HUES64 (cell line): ENCODE data around the gene VKORC1. TPM values are rescaled to one million over a fixed set of nuclear protein-coding genes. Genes with fewer than 3 reads are reported as not detected.
"Not testable (repeated sequence)": the region's sequence is repeated elsewhere in the genome, so short reads cannot be mapped to it uniquely, and the experiment has no call there.

Experiments
- H3K27ac ChIP-seq: 2 replicates; pipeline ENCODE4 v1.7.0; 2013; ENCODE audit warnings: low read depth, low read length, inconsistent platforms
- H3K27me3 ChIP-seq: 2 replicates; pipeline ENCODE4 v1.6.1; 2013; ENCODE audit warnings: mild to moderate bottlenecking, low read length; ENCODE audit not compliant: insufficient read depth
- H3K36me3 ChIP-seq: 2 replicates; pipeline ENCODE4 v1.6.1; 2013; ENCODE audit warnings: mild to moderate bottlenecking, low read length; ENCODE audit not compliant: insufficient read depth
- H3K4me1 ChIP-seq: 2 replicates; pipeline ENCODE4 v1.6.1; 2013; ENCODE audit warnings: mild to moderate bottlenecking, low read length, moderate library complexity; ENCODE audit not compliant: insufficient read depth
- H3K4me3 ChIP-seq: 2 replicates; pipeline ENCODE4 v1.5.1; 2013; ENCODE audit warnings: mild to moderate bottlenecking, low read length, moderate library complexity
- H3K9ac ChIP-seq: 2 replicates; pipeline ENCODE4 v1.6.1; 2013; ENCODE audit warnings: mild to moderate bottlenecking, low read depth, low read length
- H3K9me3 ChIP-seq: 2 replicates; pipeline ENCODE4 v1.6.1; 2013; ENCODE audit warnings: low read depth, low read length; ENCODE audit not compliant: insufficient read depth
- WGBS: fragments of 150-250, 120-280 bp; methylation state at CpG from one replicate; pipeline ENCODE4 v1.1.7; 2013; ENCODE audit warnings: missing lambda C conversion rate; 5-methylcytosine and 5-hydroxymethylcytosine counted together
- polyA plus RNA-seq, 2 experiments: library from polyadenylated mRNA; stranded (reverse); fragments of 50-300 nt; gene quantifications; one replicate each; pipeline ENCODE4 v1.2.3, GENCODE V29; 2013

VKORC1 gene
- 66.6 TPM for polyA plus RNA-seq (2013, experiment 1 of 2)
- 80.0 TPM for polyA plus RNA-seq (2013, experiment 2 of 2)

GRCh38 chr16:31094424-31095120 lies at the start of gene VKORC1:
Gene VKORC1 (minus strand): TSS chr16:31094797. CDS start chr16:31094729, 68 bp downstream.
- Histone ChIP-seq H3K4me1 (peaks cover 4% of the 10 kb centered on the region; the same call in 1 of the 2 replicates), H3K27me3 (no peaks in the 10 kb centered on the region), H3K9ac (peak within 1 kb of the TSS; percentile 83), H3K27ac (peak within 1 kb of the TSS; percentile 88), H3K36me3 (peaks cover 23% of the 10 kb centered on the region), H3K9me3 (no peaks in the 10 kb centered on the region), H3K4me3 (peak within 1 kb of the TSS; percentile 79)
- WGBS = under 1% methylated on average over 69 of the region's 69 CpGs

DNA sequence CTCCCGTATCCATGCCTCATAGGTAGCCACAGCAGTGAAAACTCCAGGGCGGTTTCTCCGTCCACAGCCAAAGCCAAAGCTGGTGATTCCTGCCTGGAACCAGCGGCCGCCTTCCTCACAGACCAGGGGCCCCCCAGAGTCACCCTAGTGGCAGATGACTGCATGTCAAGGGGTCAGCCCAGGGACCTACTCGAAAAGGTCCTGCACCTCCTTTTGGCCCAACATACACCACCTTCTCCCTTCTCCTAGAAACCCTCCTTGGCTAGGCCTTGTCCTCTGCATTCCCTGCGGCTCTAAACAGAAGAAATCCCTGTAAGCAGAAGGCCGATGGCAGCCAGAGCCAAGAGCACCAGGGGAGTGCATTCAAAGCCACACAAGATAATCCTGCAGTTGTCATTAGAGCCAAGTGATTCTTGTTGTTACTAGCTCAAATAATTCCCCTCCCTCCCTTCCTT lies 49.1 kb upstream of the VKORC1 start:
- no peak overlapping the region for H3K27ac ChIP-seq
- H3K36me3 ChIP-seq = no peaks in the 10 kb centered on the region
- H3K9ac ChIP-seq = no peak overlapping the region
- WGBS = 87% methylated on average over 8 of the region's 8 CpGs
- peaks cover 46% of the 10 kb centered on the region for H3K27me3 ChIP-seq
- peaks cover 18% of the 10 kb centered on the region for H3K4me1 ChIP-seq
- H3K4me3 ChIP-seq = no peak overlapping the region
- H3K9me3 ChIP-seq = no peaks in the 10 kb centered on the region

GRCh38 chr16:31143011-31143693 lies 48.6 kb upstream of the VKORC1 start:
- Histone ChIP-seq H3K4me1 (peaks cover 23% of the 10 kb centered on the region), H3K9ac (no peak overlapping the region), H3K36me3 (no peaks in the 10 kb centered on the region), H3K27ac (no peak overlapping the region), H3K9me3 (no peaks in the 10 kb centered on the region), H3K27me3 (peaks cover 40% of the 10 kb centered on the region), H3K4me3 (peak overlapping the region; percentile 53)
- WGBS = 84% methylated on average over 19 of the region's 22 CpGs

GRCh38 chr16:31142109-31143010 lies 47.8 kb upstream of the VKORC1 start:
- peak overlapping the region; percentile 53 for H3K4me3 ChIP-seq
- no peaks in the 10 kb centered on the region for H3K9me3 ChIP-seq
- H3K27me3 ChIP-seq = peaks cover 32% of the 10 kb centered on the region
- peaks cover 25% of the 10 kb centered on the region for H3K4me1 ChIP-seq
- H3K27ac ChIP-seq = peak overlapping the region; percentile 66; the same call in 1 of the 2 replicates
- no peaks in the 10 kb centered on the region for H3K36me3 ChIP-seq
- H3K9ac ChIP-seq = peak overlapping the region; percentile 71
- WGBS = 17% methylated on average over 89 of the region's 89 CpGs

GRCh38 chr16:31141489-31142108 lies 47.0 kb upstream of the VKORC1 start:
- Histone ChIP-seq H3K36me3 (no peaks in the 10 kb centered on the region), H3K9me3 (no peaks in the 10 kb centered on the region), H3K9ac (peak overlapping the region; percentile 57; the same call in 1 of the 2 replicates), H3K4me3 (peak overlapping the region; percentile 48), H3K4me1 (peaks cover 25% of the 10 kb centered on the region), H3K27ac (peak overlapping the region; percentile 66; the same call in 1 of the 2 replicates), H3K27me3 (peaks cover 25% of the 10 kb centered on the region)
- WGBS = 50% methylated on average over 10 of the region's 10 CpGs

GRCh38 chr16:31141071-31141469 lies 46.5 kb upstream of the VKORC1 start:
- H3K36me3 ChIP-seq, H3K9ac ChIP-seq, H3K4me3 ChIP-seq, H3K9me3 ChIP-seq: not testable (repeated sequence)
- 93% methylated on average over 9 of the region's 9 CpGs for WGBS
- H3K27me3 ChIP-seq = peaks cover 20% of the 10 kb centered on the region
- H3K4me1 ChIP-seq = peaks cover 25% of the 10 kb centered on the region
- H3K27ac ChIP-seq = peak overlapping the region; percentile 66; the same call in 1 of the 2 replicates

DNA sequence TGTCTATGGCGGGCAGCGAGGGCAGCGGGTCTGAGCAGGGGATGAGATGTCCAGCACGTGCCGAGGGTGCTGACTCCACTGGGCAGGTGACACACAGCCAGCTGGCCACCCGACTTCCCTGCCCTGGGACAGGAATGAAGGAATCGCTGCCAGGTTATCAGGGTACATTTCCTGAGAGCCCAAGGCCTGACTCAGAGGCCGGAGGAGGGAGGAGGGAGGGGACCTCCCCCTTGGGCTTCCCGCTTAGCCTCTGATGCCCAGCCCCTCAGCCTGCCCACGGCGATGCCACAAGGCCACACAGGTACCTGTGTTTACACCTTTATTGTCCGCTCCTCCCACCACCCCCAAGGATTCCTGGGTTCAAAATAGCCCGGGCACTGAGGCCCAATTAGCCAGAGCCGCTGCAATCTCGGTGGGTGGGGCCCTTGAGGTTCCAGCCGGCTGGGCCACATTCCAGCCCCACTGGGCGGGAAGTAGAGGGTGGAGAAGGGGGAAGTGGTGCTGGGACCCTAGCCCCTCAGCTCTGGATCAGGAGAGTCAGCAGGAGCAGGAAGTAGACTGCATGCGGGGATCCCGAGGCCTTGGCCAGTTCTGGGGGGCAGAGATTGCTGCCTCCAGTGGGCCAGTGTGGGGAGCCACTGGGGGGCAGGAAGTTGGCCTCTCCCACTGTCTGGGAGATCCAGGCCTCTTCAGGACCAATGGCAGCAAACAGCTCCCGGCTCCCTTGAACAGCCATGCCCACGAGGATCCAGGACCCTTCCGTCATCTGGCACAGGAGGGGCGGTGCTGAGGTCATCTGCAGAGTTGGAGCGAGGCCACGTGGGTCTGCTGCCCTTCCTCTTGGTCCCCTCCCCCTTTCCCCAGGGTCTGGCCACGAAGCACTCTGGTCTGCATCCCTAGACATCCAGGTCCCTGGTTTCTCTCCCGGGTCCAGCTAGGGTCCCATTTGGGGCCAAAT lies 44.3 kb upstream of the VKORC1 start:
- WGBS = 58% methylated on average over 27 of the region's 27 CpGs
- peak overlapping the region; percentile 32; the same call in 1 of the 2 replicates for H3K9ac ChIP-seq
- H3K9me3 ChIP-seq = no peaks in the 10 kb centered on the region
- no peak overlapping the region for H3K4me3 ChIP-seq
- no peaks in the 10 kb centered on the region for H3K36me3 ChIP-seq
- H3K4me1 ChIP-seq = peaks cover 33% of the 10 kb centered on the region
- H3K27me3 ChIP-seq = peaks cover 14% of the 10 kb centered on the region
- H3K27ac ChIP-seq = peak overlapping the region; percentile 51

DNA sequence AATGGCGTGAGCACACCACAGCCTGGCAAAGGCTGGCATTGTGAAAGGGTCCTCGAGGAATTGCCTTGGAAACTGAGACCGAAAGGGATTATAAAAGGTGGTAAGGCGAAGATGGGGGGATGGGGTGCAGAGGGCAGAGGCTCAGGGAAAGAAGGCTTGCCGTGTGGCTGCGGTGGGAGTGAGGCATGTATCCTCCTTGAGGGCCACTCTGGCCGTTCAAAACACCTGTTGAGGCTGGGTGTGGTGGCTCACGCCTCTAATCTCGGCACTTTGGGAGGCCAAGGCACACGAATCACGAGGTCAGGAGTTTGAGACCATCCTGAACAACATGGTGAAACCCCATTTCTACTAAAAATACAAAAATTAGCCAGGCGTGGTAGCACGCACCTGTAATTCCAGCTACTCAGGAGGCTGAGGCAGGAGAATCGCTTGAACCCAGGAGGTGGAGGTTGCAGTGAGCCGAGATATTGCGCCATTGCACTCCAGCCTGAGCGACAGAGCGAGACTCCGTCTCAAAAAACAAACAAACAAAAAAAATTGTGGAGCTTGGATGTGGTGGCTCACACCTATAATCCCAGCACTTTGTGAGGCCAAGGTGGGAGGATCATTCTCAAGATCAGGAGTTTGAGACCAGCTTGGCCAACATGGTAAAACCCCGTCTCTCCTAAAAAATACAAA lies 42.4 kb upstream of the VKORC1 start:
- peaks cover 40% of the 10 kb centered on the region for H3K4me1 ChIP-seq
- H3K36me3 ChIP-seq, H3K27ac ChIP-seq, H3K27me3 ChIP-seq, H3K4me3 ChIP-seq, H3K9me3 ChIP-seq, H3K9ac ChIP-seq: not testable (repeated sequence)
- WGBS = 94% methylated on average over 20 of the region's 20 CpGs

GRCh38 chr16:31136287-31136662 lies 41.7 kb upstream of the VKORC1 start:
- Histone ChIP-seq H3K4me3 (no peak overlapping the region), H3K27me3 (no peaks in the 10 kb centered on the region), H3K9ac (no peak overlapping the region), H3K36me3 (peaks cover 16% of the 10 kb centered on the region), H3K27ac (no peak overlapping the region), H3K4me1 (peaks cover 37% of the 10 kb centered on the region), H3K9me3 (no peaks in the 10 kb centered on the region)
- 92% methylated on average over 6 of the region's 6 CpGs for WGBS
